ENCODE data around the gene PNPLA7.
A peak's percentile ranks its signal among the peaks of the same experiment; 100 is the strongest.

PNPLA7 gene

GRCh38 chr9:137446851-137447471 is 103.2 kb downstream of the PNPLA7 start:
- DNase-seq, result no peak

- DNase-seq, result no peak
Observed at GRCh38 chr9:137445930-137446431, 104.2 kb downstream of the PNPLA7 start.

GRCh38 chr9:137445275-137445807 is 104.9 kb downstream of the PNPLA7 start:
- peak; percentile 89 for DNase-seq

- no peak for DNase-seq
Observed at GRCh38 chr9:137444106-137444790, 106.0 kb downstream of the PNPLA7 start.

- no peak for DNase-seq
Observed at GRCh38 chr9:137441935-137442321, 108.3 kb downstream of the PNPLA7 start.

GRCh38 chr9:137441289-137441934 is 108.8 kb downstream of the PNPLA7 start, which contains the start of gene ENTPD8:
TSS of gene ENTPD8 (minus strand) at chr9:137441357. CDS start at chr9:137438285, 3,072 bp downstream.
- no peak for DNase-seq

- DNase-seq, result no peak
Observed at GRCh38 chr9:137439158-137439714, 111.0 kb downstream of the PNPLA7 start.

- DNase-seq, result no peak
Observed at GRCh38 chr9:137438591-137439157, 111.5 kb downstream of the PNPLA7 start.

GRCh38 chr9:137437691-137438590 is 112.3 kb downstream of the PNPLA7 start:
- no peak for DNase-seq

- no peak for DNase-seq
Observed at GRCh38 chr9:137436761-137437600, 113.2 kb downstream of the PNPLA7 start.

GRCh38 chr9:137435980-137436760 is 114.0 kb downstream of the PNPLA7 start:
- DNase-seq, result no peak

GRCh38 chr9:137435381-137435891 is 114.8 kb downstream of the PNPLA7 start:
- no peak for DNase-seq

- no peak for DNase-seq
Observed at GRCh38 chr9:137434498-137435380, 115.5 kb downstream of the PNPLA7 start.

GRCh38 chr9:137433916-137434431 is 116.2 kb downstream of the PNPLA7 start:
- no peak for DNase-seq

- no peak for DNase-seq
Observed at GRCh38 chr9:137433349-137433915, 116.8 kb downstream of the PNPLA7 start.

- DNase-seq, result no peak
Observed at GRCh38 chr9:137432687-137433348, 117.4 kb downstream of the PNPLA7 start.

- no peak for DNase-seq
Observed at GRCh38 chr9:137431416-137431931, 118.7 kb downstream of the PNPLA7 start.

Data from activated naive CD4-positive, alpha-beta T cell treated with anti-CD3 and anti-CD28 coated beads, Interleukin-2, amount 50 U/mL, for 16 hours (primary cell).